GM21390 (cell line): ENCODE measurements around the gene UBE2C.
"Not testable (repeated sequence)": the region's sequence is repeated elsewhere in the genome, so short reads cannot be mapped to it uniquely, and the experiment has no call there.

Experiments used
- ATAC-seq: cut with Tn5 transposase; IDR thresholded peaks from one replicate; pipeline ENCODE4 v1.9.1; 2021; ENCODE audit not compliant: unreplicated experiment

Gene UBE2C

DNA sequence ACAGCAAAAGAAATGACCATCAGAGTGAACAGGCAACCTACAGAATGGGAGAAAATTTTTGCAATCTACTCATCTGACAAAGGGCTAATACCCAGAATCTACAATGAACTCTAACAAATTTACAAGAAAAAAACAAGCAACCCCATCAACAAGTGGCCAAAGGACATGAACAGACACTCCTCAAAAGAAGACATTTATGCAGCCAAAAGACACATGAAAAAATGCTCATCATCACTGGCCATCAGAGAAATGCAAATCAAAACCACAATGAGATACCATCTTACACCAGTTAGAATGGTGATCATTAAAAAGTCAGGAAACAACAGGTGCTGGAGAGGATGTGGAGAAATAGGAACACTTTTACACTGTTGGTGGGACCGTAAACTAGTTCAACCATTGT is 14.9 kb upstream of the UBE2C start:
- not testable (repeated sequence) for ATAC-seq

DNA sequence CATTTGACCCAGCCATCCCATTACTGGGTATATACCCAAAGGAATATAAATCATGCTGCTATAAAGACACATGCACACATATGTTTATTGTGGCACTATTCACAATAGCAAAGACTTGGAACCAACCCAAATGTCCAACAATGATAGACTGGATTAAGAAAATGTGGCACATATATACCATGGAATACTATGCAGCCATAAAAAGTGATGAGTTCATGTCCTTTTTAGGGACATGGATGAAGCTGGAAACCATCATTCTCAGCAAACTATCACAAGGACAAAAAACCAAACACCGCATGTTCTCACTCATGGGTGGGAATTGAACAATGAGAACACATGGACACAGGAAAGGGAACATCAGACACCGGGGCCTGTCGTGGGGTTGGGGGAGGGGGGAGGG is 14.5 kb upstream of the UBE2C start:
- not testable (repeated sequence) for ATAC-seq

DNA sequence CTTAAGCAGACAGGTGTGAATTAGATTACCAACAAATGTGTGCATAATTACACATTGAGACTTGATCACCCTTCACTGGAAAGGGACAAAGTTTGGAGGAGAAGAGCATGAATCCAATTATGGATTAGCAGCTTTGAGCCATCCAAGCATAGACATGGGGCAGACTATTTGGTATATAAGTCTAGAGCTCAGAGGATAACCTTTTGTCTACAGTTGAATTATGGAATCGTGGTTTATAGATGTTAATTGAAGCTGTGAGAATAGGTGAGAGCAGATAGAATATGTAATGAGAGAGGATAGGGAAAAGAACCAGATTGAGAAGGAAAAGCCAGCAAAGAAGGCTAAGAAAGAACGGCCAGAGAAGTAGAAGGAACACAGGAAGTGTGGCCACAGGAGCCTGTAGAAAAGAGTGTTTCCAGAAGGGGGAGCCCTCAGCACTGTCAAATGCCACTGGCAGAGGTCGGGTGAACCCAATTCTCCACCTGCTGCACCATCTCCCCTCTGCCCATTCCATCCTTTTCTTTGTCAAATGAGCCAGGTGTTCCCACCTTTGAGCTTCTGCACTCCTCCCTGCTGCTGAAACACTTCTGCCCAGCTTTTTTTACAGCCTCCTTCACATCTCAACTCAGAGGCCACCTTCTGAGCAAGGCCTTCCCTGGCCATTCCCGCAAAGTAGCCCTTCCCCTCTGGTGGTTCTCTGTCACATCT is 13.4 kb upstream of the UBE2C start:
- peak; percentile 53 for ATAC-seq

DNA sequence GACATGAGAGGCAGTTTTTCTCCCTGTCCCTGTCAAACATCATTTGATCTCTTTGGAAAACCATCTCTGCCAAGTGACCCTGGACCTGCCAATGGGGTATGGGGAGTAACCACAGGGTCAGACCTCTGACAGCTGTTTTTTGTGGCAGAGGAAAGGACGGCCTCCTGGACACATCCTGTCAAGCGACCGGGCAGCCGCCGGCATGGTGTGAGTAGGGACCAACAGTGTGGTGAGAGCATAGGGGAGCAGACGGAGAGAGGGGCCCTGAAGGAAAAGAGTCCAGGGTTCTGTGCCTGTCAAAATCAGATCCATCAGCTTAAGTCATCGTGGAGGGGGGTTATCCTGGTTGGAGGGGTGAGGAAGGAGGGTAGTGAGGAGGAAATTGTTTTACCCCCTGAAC is 10.6 kb upstream of the UBE2C start:
- ATAC-seq, result no peak

DNA sequence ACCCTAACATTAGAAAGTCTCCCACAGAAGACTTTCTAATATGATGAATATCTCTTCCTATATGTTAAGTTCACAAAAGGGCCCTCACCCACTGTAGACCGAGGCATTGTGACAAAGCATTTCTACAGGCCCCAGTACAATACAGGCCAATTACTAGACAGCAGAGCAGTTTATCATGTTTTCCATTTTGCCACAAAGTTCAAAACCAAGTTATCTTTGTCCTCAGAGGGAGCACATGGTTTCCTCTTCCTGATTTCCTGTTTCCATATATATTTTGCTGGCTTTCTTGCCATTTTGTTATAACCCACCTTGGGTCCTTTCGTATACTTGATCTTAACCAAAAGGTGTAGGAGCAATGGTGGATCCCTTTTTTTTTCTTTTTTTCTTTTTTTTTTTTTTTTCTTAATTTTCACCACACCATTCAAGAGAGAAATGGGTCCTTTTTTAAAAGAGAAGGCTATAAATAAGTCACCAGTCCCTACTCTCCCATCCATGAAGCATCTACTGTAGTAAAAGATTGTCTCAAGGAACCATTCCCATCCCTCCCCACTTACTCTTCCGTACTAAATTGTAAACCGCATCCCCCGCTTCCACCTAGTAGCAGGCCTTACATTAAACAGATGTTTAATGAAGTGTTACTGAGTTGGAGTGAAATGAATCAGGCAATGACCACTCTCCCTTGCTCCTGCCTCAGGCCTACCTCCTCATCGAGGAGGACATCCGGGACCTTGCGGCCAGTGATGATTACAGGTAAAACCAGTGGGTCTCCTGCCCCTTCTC is 2.1 kb upstream of the UBE2C start:
- no peak for ATAC-seq

DNA sequence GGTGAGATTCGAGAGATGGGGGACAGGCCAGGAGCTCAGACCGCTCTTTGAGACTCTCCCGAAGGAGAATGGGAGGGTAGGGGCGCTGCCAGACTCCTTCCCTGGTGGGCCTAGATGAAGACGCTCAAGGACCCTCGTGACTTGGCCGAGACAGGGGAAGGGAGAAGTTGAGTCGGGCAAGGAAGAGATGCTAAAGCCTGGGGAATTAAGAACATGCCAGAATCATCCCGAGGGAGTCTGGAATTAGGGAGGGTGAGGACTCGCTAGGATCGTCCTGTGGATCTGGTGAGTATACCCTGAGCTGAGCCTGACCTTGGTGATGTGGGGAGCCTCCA is 529 bp downstream of the UBE2C start:
- ATAC-seq, result no peak

DNA sequence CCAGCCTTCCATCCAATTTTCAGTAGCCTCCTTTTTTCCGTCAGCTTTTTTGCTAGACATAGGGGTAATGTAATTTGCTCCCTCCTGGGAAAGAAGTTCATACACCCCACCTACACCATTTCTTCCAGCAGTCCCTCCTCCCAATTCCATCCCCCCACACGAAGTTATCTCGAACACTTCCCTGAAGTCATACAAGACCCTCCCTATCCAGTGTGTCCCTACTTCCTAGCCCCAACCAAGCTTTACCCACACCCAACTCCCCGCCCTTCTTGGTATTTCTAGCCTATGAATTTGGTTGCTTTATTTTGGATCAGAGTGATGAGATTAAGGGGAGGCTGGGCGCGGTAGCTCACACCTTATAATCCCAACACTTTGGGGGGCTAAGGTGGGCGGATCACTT is 1.0 kb downstream of the UBE2C start:
- no peak for ATAC-seq

DNA sequence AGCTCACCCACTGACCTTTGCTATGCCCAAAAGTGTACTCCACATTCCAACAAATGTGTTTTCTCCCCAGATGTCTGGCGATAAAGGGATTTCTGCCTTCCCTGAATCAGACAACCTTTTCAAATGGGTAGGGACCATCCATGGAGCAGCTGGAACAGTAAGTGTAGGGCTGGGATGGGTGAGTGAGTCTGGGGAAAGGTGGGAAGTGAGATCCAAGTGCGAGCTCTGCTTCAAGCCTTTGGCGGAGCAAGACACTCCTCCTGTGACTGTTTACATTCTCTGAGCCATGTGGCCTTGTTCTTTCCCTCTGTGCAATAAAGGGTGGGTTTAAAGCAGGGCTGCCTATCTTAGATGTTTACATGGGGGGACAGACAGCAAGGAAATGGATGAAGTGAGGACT is 1.9 kb downstream of the UBE2C start:
- no peak for ATAC-seq

DNA sequence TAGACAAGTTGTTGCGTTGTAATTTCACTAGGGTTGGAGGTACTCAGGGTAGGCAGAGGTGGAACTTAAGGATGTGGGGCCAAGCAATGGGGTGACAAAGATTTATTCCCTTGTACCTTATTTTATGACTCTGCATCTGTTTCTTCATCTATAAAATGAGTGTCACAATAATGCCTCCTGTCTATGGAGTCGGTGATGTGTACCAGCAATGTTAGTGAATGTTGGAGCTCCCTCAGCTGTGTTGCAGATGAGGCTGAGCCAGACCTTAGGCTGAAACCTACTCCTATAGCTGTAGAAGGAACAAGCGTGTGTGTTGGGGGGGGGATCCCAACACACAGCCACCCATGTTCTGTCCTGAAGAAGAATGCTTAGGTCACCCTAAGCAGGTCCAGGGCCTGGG is 4.5 kb downstream of the UBE2C start:
- ATAC-seq, result no peak

DNA sequence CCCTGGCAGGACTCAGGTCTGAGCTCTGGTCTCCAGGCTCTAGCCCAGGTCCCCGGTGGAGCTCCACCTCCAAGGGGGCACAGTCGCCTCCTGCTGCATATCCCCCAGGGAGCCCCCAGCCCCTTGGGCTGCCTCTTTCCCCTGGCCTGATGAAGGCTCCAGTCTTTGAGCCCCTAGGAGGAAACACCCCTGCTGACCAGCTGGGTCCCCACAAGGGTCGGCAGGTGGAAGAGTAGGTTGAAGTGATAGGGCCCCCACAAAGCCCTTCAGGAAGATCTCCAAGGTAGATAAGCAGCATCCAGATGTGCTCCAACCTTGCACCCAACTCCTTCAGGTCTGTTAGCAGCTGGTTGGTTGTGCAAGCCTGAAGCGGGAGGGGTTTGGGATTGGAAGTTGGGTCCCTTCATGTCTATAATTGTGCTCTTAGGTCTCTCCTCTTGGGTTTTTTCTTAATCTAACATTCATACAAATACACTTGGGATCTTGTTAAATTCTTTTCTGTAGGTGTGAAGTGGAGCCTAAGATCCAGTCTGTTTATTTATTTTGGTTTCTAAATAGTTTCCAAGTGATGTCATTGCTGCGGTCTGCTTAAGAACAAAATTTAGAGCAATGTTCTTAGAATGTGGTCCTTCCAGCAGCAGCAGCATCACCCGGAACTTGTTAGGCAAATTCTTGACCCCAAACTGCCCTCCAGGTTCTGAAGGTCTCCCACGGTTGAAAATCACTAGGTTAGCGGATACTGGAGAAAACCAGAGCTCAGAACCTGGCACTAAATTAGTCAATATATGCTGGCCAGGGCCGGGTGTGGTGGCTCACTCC is 5.1 kb downstream of the UBE2C start:
- ATAC-seq, result no peak

DNA sequence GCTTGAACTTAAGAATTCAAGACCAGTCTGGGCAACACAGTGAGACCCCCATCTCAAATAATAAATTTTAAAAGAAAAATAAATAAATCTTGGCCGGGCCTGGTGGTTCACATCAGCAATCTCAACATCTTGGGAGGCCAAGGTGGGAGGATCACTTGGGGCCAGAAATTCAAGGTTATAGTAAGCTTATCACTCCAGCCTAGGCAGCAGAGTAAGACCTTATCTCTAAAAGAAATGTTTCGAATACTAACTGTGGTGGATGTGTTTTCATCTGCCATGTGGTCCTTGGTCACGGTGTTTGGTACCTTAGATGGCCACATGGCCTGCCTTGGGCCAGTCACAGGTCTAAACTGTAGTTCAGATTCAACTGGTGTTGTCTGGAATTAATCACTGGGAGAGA is 5.8 kb downstream of the UBE2C start:
- no peak for ATAC-seq

DNA sequence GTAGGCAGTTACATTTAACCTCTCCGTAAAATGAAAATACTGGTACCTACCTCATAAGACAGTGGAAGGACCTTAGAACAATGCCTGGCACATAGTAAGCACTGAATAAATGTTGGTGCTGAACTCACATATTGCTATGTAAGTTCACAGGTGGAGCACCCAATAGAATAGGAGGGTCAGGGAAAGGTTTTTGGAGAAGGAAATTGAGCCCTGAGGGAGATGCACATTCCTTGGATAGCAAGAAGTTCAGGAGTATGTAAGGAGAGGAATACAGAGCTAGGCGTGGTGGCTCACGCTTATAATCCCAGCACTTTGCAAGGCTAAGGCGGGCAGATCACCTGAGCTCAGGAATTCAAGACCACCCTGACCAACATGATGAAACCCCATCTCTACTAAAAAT is 7.0 kb downstream of the UBE2C start:
- no peak for ATAC-seq

DNA sequence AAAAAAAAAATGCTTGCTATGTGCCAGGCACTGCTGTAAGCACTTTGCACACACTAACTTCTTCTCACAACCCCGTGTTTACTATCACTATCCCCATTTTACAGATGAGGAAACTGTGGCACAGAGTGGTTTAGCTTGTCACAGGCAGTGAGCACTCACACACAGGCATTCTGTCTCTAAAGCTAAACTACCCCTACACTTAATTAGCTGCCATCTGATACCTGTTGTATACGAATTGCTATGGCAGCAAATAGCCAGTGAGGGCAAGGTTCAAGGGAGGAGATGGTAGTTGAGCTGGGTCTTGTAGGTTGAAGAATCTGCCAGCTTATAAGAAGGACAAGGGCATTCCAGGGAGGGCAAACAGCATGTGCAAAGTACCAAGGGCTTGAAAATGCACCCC is 9.5 kb downstream of the UBE2C start:
- no peak for ATAC-seq

DNA sequence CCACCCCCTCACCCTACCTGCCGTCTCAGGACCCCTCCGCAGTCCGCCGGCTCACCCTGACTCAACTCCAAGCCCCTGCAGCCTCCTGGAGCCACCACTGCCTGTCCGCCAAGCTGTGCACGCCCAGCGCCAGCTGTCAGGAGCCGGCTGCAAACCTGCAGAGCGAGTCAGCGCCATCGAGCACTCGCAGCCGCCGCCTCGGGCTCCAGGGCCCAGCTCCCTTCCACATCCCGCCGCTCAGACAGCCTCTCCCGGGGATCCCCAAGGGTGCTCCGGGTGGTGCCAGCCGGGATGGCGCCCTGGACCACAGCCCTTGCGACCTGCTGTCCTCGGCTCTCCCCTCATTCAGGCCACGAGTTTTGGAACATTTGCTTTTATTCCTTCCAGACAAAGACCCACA is 10.4 kb downstream of the UBE2C start:
- no peak for ATAC-seq

DNA sequence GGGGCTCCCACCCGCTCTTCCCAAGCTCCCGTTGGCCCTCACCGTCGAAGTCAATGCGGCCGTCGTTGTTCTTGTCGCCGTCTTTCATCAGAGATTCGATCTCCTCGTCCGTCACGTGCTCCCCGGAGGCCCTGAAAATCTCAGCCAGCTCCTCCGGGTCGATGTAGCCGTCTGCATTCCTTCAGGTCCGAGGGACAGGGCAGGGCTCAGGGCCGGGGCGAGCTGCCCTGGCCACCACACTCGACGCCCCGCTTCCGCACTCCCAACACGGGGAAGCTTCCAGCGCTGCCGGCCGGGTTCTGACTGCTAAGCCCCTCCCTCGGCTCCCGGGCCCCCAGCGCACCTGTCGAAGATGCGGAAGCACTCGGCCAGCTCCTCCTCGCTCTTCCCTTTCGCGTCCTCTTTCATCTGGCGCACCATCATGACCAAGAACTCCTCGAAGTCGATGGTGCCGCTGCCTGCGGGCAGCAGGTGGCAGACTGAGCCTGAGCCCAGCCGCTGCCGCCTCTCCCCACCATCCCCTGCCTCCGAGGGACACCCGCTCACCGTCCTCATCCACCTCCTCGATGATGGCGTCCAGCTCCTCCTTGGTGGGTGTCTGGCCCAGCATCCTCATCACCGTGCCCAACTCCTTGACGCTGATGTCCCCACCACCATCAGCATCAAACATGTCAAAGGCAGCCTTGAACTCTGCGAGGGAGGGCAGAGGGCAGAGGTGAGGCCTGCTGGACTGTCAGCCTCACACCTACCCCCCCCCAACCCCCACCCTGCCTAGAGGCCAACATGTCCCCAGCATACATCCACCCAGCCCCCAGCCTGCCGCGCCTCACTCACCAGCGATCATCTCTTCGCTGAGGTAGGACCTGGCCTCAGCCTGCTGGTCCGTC is 11.7 kb downstream of the UBE2C start:
- no peak for ATAC-seq

DNA sequence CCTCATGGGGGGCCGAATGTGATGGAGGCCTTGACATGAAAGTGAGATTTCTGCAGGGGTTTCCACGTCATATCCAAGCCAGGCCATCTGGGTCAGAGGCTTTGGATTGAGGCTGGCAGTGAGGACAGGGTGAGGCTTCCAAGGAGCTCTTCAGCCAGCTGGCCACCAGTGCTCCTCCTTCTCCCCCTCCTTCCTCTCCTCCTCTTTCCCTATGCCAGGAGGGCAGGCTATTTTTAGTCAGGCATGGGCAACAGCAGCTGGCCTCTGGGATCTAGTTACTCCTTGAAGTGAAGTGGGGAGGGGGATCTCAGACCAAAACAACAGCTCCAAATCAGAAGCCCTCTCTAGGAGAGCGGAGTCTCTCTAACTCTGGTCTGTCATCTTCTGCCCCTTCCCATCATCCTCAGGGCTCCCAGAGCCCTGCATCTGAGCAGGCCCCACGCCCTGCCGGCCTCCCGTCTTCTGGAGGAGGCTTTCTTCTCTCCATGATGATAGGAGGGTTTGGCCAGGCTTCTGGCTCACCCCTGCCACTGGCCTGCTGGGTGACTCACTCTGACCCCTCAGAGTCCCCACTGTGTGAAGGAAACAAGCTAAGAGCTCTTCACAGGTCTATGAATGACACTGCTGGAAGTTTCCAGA is 14.1 kb downstream of the UBE2C start:
- ATAC-seq, result no peak

DNA sequence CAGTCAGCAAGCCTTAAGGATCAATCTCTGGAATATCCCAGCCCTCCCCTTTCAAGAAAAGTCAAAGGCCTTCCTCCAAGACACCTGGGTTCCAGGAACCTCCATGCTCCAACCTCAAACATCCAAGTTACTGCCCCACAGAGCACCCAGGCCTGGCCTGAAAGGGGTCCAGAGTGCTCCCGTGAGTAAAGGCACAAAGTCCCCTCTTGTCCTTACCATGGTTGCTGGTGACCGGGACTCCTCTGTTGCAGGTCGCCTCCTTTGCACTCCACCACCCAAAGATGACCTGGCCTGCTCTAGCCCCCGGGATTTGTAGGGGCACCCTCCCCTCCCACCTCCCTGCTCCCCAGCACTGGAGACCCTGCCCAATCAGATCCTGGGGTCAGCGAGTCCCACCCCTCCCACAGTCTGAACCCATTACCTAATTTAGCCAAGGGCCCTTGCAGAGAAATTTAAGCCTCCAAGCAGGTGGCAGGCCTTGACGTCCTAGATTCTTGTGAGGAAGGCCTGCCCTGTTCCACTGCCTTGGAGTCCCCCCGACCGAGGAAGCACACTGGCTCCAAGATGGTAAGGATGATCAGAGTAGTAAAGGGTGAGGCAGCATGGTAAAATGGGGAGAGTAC is 14.7 kb downstream of the UBE2C start, which contains the start of gene TNNC2:
TNNC2 (minus strand) TSS at position 283 of the 623 bp plus-strand sequence; CDS start at position 219, 64 bp downstream.
- ATAC-seq, result no peak

DNA sequence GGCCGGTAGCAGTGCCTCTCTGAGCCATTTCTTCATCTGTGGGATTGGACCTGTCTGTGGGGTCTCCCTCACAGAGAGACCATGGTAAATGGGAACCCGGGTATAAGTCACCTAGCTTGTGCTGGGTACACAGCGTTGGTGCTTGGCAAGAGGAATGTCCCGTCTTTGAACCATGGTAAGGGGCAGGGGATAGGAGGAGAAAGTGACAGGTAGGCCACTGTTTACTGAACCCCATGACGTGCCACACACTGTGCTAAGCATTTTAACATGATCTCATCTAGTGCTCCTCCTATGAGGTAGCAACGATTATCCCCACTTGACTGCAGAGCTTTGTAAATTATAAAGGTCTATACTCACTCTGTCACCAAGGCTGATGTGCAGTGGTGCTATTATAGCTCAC is 15.3 kb downstream of the UBE2C start:
- no peak for ATAC-seq

DNA sequence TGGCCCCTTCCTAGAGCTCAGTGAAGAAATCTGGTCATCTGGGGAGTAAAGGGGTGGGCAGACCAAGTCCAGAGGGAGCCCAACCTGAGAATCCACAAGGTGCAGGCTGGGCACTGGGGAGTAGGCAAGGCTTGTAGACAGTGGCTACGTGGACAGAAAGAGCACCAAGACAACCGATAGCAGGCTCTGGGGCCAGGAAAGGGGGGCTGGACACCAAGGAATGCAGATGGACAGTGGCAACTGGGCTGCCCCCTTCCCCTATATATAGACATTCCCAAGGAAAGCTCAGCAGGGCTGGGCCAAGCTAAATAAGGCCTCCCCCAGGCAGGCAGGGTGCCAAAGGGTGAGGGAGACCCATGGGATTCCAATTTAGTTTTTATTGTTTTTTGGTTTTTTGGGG is 16.1 kb downstream of the UBE2C start:
- no peak for ATAC-seq

DNA sequence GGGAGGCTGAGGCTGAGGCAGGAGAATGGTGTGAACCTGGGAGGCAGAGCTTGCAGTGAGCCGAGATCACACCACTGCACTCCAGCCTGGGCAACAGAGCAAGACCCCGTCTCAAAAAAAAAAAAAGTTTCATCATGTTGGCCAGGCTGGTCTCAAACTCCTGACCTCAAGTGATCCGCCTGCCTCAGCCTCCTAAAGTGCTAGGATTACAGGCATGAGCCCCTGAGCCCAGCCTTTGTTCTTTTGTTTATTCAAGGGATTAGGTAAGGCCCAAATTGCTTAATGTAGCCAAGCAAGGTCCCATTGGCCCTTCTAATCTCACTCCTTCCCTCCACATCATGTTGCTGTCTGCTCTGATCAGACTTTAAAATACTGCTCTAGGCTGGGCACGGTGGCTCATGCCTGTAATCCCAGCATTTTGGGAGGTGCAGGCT is 17.2 kb downstream of the UBE2C start:
- not testable (repeated sequence) for ATAC-seq
